Common myeloid progenitor, CD34-positive (primary cell): ENCODE results near the gene KCNMA1.

Experiments used
- CTCF ChIA-PET: fragments of 350-600 bp; sonication (Branson Sonifier 250); formaldehyde crosslinking; loops from one replicate; lab custom pipeline; 2021; ENCODE audit warnings: antibody characterized with exemption; lab: Charles Lee
- POLR2A ChIA-PET: fragments of 350-600 bp; sonication (Branson Sonifier 250); formaldehyde crosslinking; loops from one replicate; lab custom pipeline; 2021; ENCODE audit warnings: antibody characterized with exemption; lab: Charles Lee
- DNase-seq, 3 donors: peaks; one replicate each; pipeline versions ENCODE4 v3.0.0 to v3.0.0-alpha.2; 2013
- H3K27ac ChIP-seq, 2 experiments: 1 replicate in 1 of 2; 2 replicates in 1 of 2; pipeline ENCODE4 v1.7.0; 2013; ENCODE audit warnings: inconsistent platforms in 2 of 2, low read length in 2 of 2, mild to moderate bottlenecking in 2 of 2, low read depth in 1 of 2, moderate library complexity in 1 of 2; ENCODE audit not compliant: severe bottlenecking in 2 of 2, insufficient read depth in 1 of 2, poor library complexity in 1 of 2
- H3K27me3 ChIP-seq, 5 experiments: replicated peaks in 2 of 5; 1 replicate in 3 of 5; 2 replicates in 2 of 5; pipeline versions ENCODE4 v1.6.1 to v1.7.0; 2013; ENCODE audit warnings: low read length in 4 of 5, mild to moderate bottlenecking in 2 of 5, moderate library complexity in 2 of 5, inconsistent platforms in 1 of 5; ENCODE audit not compliant: insufficient read depth in 5 of 5, control insufficient read depth in 4 of 5
- H3K36me3 ChIP-seq, 4 experiments: 1 replicate in 2 of 4; 2 replicates in 2 of 4; pipeline versions ENCODE4 v1.6.1 to v1.7.0; 2013; ENCODE audit warnings: low read length in 3 of 4, control low read depth in 1 of 4, mild to moderate bottlenecking in 1 of 4; ENCODE audit not compliant: control insufficient read depth in 4 of 4, insufficient read depth in 4 of 4
- H3K4me1 ChIP-seq, 4 experiments: 1 replicate in 3 of 4; 2 replicates in 1 of 4; pipeline versions ENCODE4 v1.6.1 to v1.7.1; 2013; ENCODE audit warnings: low read length in 3 of 4, mild to moderate bottlenecking in 3 of 4, control low read depth in 1 of 4, inconsistent platforms in 1 of 4, moderate library complexity in 1 of 4; ENCODE audit not compliant: control insufficient read depth in 4 of 4, insufficient read depth in 4 of 4; ENCODE audit errors: control extremely low read depth in 1 of 4
- H3K4me3 ChIP-seq, 7 experiments: 1 replicate in 4 of 7; 2 replicates in 3 of 7; pipeline versions ENCODE4 v1.5.1 to v1.7.0; 2013; ENCODE audit warnings: mild to moderate bottlenecking in 7 of 7, low read length in 6 of 7, moderate library complexity in 6 of 7, inconsistent platforms in 2 of 7, low read depth in 2 of 7, control low read depth in 1 of 7; ENCODE audit not compliant: insufficient read depth in 4 of 7, control insufficient read depth in 1 of 7; ENCODE audit errors: extremely low read depth in 1 of 7
- H3K9me3 ChIP-seq, 5 experiments: 1 replicate in 4 of 5; 2 replicates in 1 of 5; pipeline versions ENCODE4 v1.6.1 to v1.7.1; 2013; ENCODE audit warnings: low read length in 4 of 5, mild to moderate bottlenecking in 2 of 5, inconsistent platforms in 1 of 5, low read depth in 1 of 5, moderate library complexity in 1 of 5; ENCODE audit not compliant: control insufficient read depth in 4 of 5, insufficient read depth in 2 of 5; ENCODE audit errors: control extremely low read depth in 1 of 5
- whole genome bisulfite sequencing: methylation state at CpG from one replicate; pipeline ENCODE4 v1.1.5; 2013; ENCODE audit not compliant: insufficient coverage; 5-methylcytosine and 5-hydroxymethylcytosine counted together

Gene KCNMA1

GRCh38 chr10:77233466-77233865 lies 404.1 kb downstream of the KCNMA1 start:
- H3K9me3 ChIP-seq = peaks cover 0 to 3% (median 0%) of the 10 kb centered on the region in 5 experiments
- CTCF ChIA-PET = no interaction called here
- WGBS = 100% methylated on average over 6 of the region's 7 CpGs
- peaks cover 0 to 2% (median 0%) of the 10 kb centered on the region in 5 experiments for H3K27me3 ChIP-seq
- H3K4me3 ChIP-seq = no peak overlapping the region
- no peaks in the 10 kb centered on the region for H3K36me3 ChIP-seq
- no peak for DNase-seq
- H3K27ac ChIP-seq = no peak overlapping the region
- no peaks in the 10 kb centered on the region for H3K4me1 ChIP-seq
- POLR2A ChIA-PET = no interaction called here

GRCh38 chr10:77231884-77232610 lies 405.6 kb downstream of the KCNMA1 start:
- 100% methylated on average over 2 of the region's 3 CpGs for WGBS
- peaks cover 0 to 2% (median 0%) of the 10 kb centered on the region in 5 experiments for H3K27me3 ChIP-seq
- no peak overlapping the region for H3K27ac ChIP-seq
- peaks cover 0 to 3% (median 0%) of the 10 kb centered on the region in 5 experiments for H3K9me3 ChIP-seq
- H3K36me3 ChIP-seq = no peaks in the 10 kb centered on the region
- H3K4me1 ChIP-seq = no peaks in the 10 kb centered on the region
- POLR2A ChIA-PET = no interaction called here
- no peak for DNase-seq
- H3K4me3 ChIP-seq = no peak overlapping the region
- CTCF ChIA-PET = no interaction called here

- Histone ChIP-seq H3K4me1 (peaks cover 0 to 2% (median under 1%) of the 10 kb centered on the region in 4 experiments), H3K27me3 (peaks cover 0 to 2% (median 0%) of the 10 kb centered on the region in 5 experiments), H3K4me3 (no peak overlapping the region), H3K36me3 (no peaks in the 10 kb centered on the region), H3K27ac (no peak overlapping the region), H3K9me3 (peaks cover 0 to 3% (median 0%) of the 10 kb centered on the region in 5 experiments)
- POLR2A ChIA-PET = no interaction called here
- 100% methylated on average over 2 of the region's 3 CpGs for WGBS
- CTCF ChIA-PET = interaction anchor here (0.9 to 1.2 kb wide), 2 partner anchors 9 to 197 kb away, joined by 3 to 4 read pairs; no protein-coding TSS in a partner anchor
- no peak for DNase-seq
Observed at GRCh38 chr10:77231375-77231774, 406.2 kb downstream of the KCNMA1 start.

- H3K36me3 ChIP-seq = no peaks in the 10 kb centered on the region
- ChIA-PET POLR2A (no interaction called here), CTCF (interaction anchor here (0.7 to 1.2 kb wide), 2 partner anchors 10 to 12 kb away, joined by 4 read pairs; no protein-coding TSS in a partner anchor)
- no peak overlapping the region for H3K27ac ChIP-seq
- H3K9me3 ChIP-seq = peaks cover 0 to 3% (median 0%) of the 10 kb centered on the region in 5 experiments
- no peak for DNase-seq
- 92% methylated on average over 2 of the region's 5 CpGs for WGBS
- no peak overlapping the region for H3K4me3 ChIP-seq
- peaks cover 0 to 2% (median 0%) of the 10 kb centered on the region in 5 experiments for H3K27me3 ChIP-seq
- peaks cover 0 to 12% (median 7%) of the 10 kb centered on the region in 4 experiments for H3K4me1 ChIP-seq
Observed at GRCh38 chr10:77230194-77230593, 407.4 kb downstream of the KCNMA1 start.

GRCh38 chr10:77229704-77230103 lies 407.9 kb downstream of the KCNMA1 start:
- ChIA-PET CTCF (interaction anchor here (1.5 kb wide), 1 partner anchor 9 kb away, joined by 3 read pairs; no protein-coding TSS in a partner anchor), POLR2A (no interaction called here)
- no peaks in the 10 kb centered on the region for H3K36me3 ChIP-seq
- WGBS = no CpG with 5 or more reads among the region's 3 CpGs
- no peak overlapping the region for H3K4me3 ChIP-seq
- peaks cover 0 to 12% (median 10%) of the 10 kb centered on the region in 4 experiments for H3K4me1 ChIP-seq
- H3K27ac ChIP-seq = no peak overlapping the region
- peaks cover 0 to 3% (median 0%) of the 10 kb centered on the region in 5 experiments for H3K9me3 ChIP-seq
- H3K27me3 ChIP-seq = peaks cover 0 to 2% (median 0%) of the 10 kb centered on the region in 5 experiments
- no peak for DNase-seq

GRCh38 chr10:77228559-77228958 lies 409.0 kb downstream of the KCNMA1 start:
- CTCF ChIA-PET = interaction anchor here (1.5 kb wide), 1 partner anchor 8 kb away, joined by 3 read pairs; no protein-coding TSS in a partner anchor
- 100% methylated on average over 1 of the region's 5 CpGs for WGBS
- peaks cover 0 to 5% (median 0%) of the 10 kb centered on the region in 5 experiments for H3K27me3 ChIP-seq

More at GRCh38 chr10:77228559-77228958, 409.0 kb downstream of the KCNMA1 start:
- no peak overlapping the region for H3K4me3 ChIP-seq
- peaks cover 0 to 3% (median 0%) of the 10 kb centered on the region in 5 experiments for H3K9me3 ChIP-seq
- POLR2A ChIA-PET = interaction anchor here (0.7 kb wide), 1 partner anchor 11 kb away, joined by 5 read pairs; no protein-coding TSS in a partner anchor
- H3K27ac ChIP-seq = no peak overlapping the region
- H3K4me1 ChIP-seq = peaks cover 1 to 18% (median 15%) of the 10 kb centered on the region in 4 experiments
- no peaks in the 10 kb centered on the region for H3K36me3 ChIP-seq
- no peak for DNase-seq
